Activated T-helper 17 cell treated with anti-CD3 and anti-CD28 coated beads, Interleukin-2, amount 50 U/mL, for 72 hours (primary cell): ENCODE measurements around the gene BPNT1. TPM values are rescaled to one million over a fixed set of nuclear protein-coding genes. Genes with fewer than 3 reads are reported as not detected.
A peak's percentile ranks its signal among the peaks of the same experiment; 100 is the strongest.
"Not testable (repeated sequence)": the region's sequence is repeated elsewhere in the genome, so short reads cannot be mapped to it uniquely, and the experiment has no call there.

ENCODE experiments used
- ATAC-seq: fragments of 150-1000 bp; cut with Tn5 transposase; replicated peaks from 2 replicates; pipeline ENCODE4 v1.10.0; 2021; ENCODE audit warnings: mild to moderate bottlenecking, moderate library complexity
- H3K27ac Mint-ChIP-seq: one replicate; pipeline ENCODE4 v1.8.0; 2022; ENCODE audit warnings: mixed read lengths
- H3K27me3 Mint-ChIP-seq: one replicate; pipeline ENCODE4 v1.8.0; 2022; ENCODE audit warnings: mixed read lengths
- H3K36me3 Mint-ChIP-seq: one replicate; pipeline ENCODE4 v1.8.0; 2022; ENCODE audit warnings: low read depth, mild to moderate bottlenecking, mixed read lengths
- H3K4me1 Mint-ChIP-seq: one replicate; pipeline ENCODE4 v1.8.0; 2022; ENCODE audit warnings: mixed read lengths
- H3K4me3 Mint-ChIP-seq: one replicate; pipeline ENCODE4 v1.8.0; 2022; ENCODE audit warnings: mild to moderate bottlenecking, mixed read lengths
- H3K9me3 Mint-ChIP-seq: one replicate; pipeline ENCODE4 v1.8.0; 2022; ENCODE audit warnings: mixed read lengths
- total RNA-seq, 2 donors: library from RNA; stranded (reverse); gene quantifications; one replicate each; pipeline ENCODE4 v1.2.3, GENCODE V29; 2022

The BPNT1 gene
- total RNA-seq, 2 donors from 2014 or later = 30.9 to 40.3 TPM

- Mint-ChIP-seq H3K27ac (no peak overlapping the region), H3K4me3 (no peak overlapping the region), H3K4me1 (peaks cover 9% of the 10 kb centered on the region), H3K36me3 (peaks cover 95% of the 10 kb centered on the region), H3K27me3 (no peaks in the 10 kb centered on the region), H3K9me3 (no peaks in the 10 kb centered on the region)
- no peak for ATAC-seq
Observed at GRCh38 chr1:220099826-220100225, 10.2 kb upstream of the BPNT1 start.

GRCh38 chr1:220094016-220094911 lies 4.7 kb upstream of the BPNT1 start, which contains the start of gene IARS2:
IARS2 (plus strand) TSS chr1:220094132; CDS start chr1:220094217, 85 bp downstream.
- Mint-ChIP-seq H3K27ac (peak within 1 kb of the TSS; percentile 50), H3K4me1 (peaks cover 9% of the 10 kb centered on the region), H3K9me3 (no peaks in the 10 kb centered on the region), H3K27me3 (no peaks in the 10 kb centered on the region), H3K36me3 (peaks cover 40% of the 10 kb centered on the region), H3K4me3 (peak within 1 kb of the TSS; percentile 72)
- ATAC-seq = peak; percentile 80

GRCh38 chr1:220093361-220094015 lies 3.9 kb upstream of the BPNT1 start:
- peak; percentile 1 for ATAC-seq
- Mint-ChIP-seq H3K9me3 (no peaks in the 10 kb centered on the region), H3K36me3 (peaks cover 35% of the 10 kb centered on the region), H3K27ac (peak overlapping the region; percentile 50), H3K4me3 (peak overlapping the region; percentile 72), H3K27me3 (no peaks in the 10 kb centered on the region), H3K4me1 (peaks cover 9% of the 10 kb centered on the region)

GRCh38 chr1:220092694-220093093 lies 3.1 kb upstream of the BPNT1 start:
- peaks cover 9% of the 10 kb centered on the region for H3K4me1 Mint-ChIP-seq

GRCh38 chr1:220086261-220086686 lies 3.3 kb downstream of the BPNT1 start:
- H3K36me3 Mint-ChIP-seq, ATAC-seq, H3K9me3 Mint-ChIP-seq, H3K4me3 Mint-ChIP-seq, H3K27ac Mint-ChIP-seq, H3K27me3 Mint-ChIP-seq, H3K4me1 Mint-ChIP-seq: not testable (repeated sequence)

More at GRCh38 chr1:220092694-220093093, 3.1 kb upstream of the BPNT1 start:
- peaks cover 27% of the 10 kb centered on the region for H3K36me3 Mint-ChIP-seq
- no peaks in the 10 kb centered on the region for H3K9me3 Mint-ChIP-seq
- H3K4me3 Mint-ChIP-seq = peak overlapping the region; percentile 72
- no peak overlapping the region for H3K27ac Mint-ChIP-seq
- H3K27me3 Mint-ChIP-seq = no peaks in the 10 kb centered on the region
- no peak for ATAC-seq

- no peaks in the 10 kb centered on the region for H3K27me3 Mint-ChIP-seq
- H3K4me3 Mint-ChIP-seq = no peak overlapping the region
- H3K4me1 Mint-ChIP-seq = no peaks in the 10 kb centered on the region
- no peak for ATAC-seq
- H3K36me3 Mint-ChIP-seq = peaks cover 17% of the 10 kb centered on the region
- no peaks in the 10 kb centered on the region for H3K9me3 Mint-ChIP-seq
- no peak overlapping the region for H3K27ac Mint-ChIP-seq
Observed at GRCh38 chr1:220084460-220084859, 5.1 kb downstream of the BPNT1 start.

- peaks cover 58% of the 10 kb centered on the region for H3K36me3 Mint-ChIP-seq
- no peaks in the 10 kb centered on the region for H3K4me1 Mint-ChIP-seq
- ATAC-seq = no peak
- no peaks in the 10 kb centered on the region for H3K9me3 Mint-ChIP-seq
- no peak overlapping the region for H3K27ac Mint-ChIP-seq
- H3K27me3 Mint-ChIP-seq = no peaks in the 10 kb centered on the region
- H3K4me3 Mint-ChIP-seq = no peak overlapping the region
Observed at GRCh38 chr1:220077887-220078286, 11.7 kb downstream of the BPNT1 start.

GRCh38 chr1:220076861-220077762 lies 12.5 kb downstream of the BPNT1 start:
- no peaks in the 10 kb centered on the region for H3K4me1 Mint-ChIP-seq
- no peaks in the 10 kb centered on the region for H3K9me3 Mint-ChIP-seq
- peaks cover 65% of the 10 kb centered on the region for H3K36me3 Mint-ChIP-seq
- H3K27me3 Mint-ChIP-seq = no peaks in the 10 kb centered on the region
- no peak for ATAC-seq
- no peak overlapping the region for H3K27ac Mint-ChIP-seq
- no peak overlapping the region for H3K4me3 Mint-ChIP-seq

- no peaks in the 10 kb centered on the region for H3K4me1 Mint-ChIP-seq
- no peak overlapping the region for H3K4me3 Mint-ChIP-seq
- no peak for ATAC-seq
- H3K27ac Mint-ChIP-seq = no peak overlapping the region
- peaks cover 76% of the 10 kb centered on the region for H3K36me3 Mint-ChIP-seq
- no peaks in the 10 kb centered on the region for H3K27me3 Mint-ChIP-seq
- no peaks in the 10 kb centered on the region for H3K9me3 Mint-ChIP-seq
Observed at GRCh38 chr1:220067269-220068204, 22.1 kb downstream of the BPNT1 start.

- Mint-ChIP-seq H3K36me3 (peaks cover 82% of the 10 kb centered on the region), H3K27ac (no peak overlapping the region), H3K27me3 (no peaks in the 10 kb centered on the region), H3K9me3 (no peaks in the 10 kb centered on the region), H3K4me3 (no peak overlapping the region), H3K4me1 (no peaks in the 10 kb centered on the region)
- ATAC-seq = no peak
Observed at GRCh38 chr1:220062629-220063028, 27.0 kb downstream of the BPNT1 start.

GRCh38 chr1:220060876-220061275 lies 28.7 kb downstream of the BPNT1 start:
- no peak overlapping the region for H3K27ac Mint-ChIP-seq
- H3K36me3 Mint-ChIP-seq = peaks cover 75% of the 10 kb centered on the region
- H3K4me3 Mint-ChIP-seq = no peak overlapping the region
- H3K9me3 Mint-ChIP-seq = no peaks in the 10 kb centered on the region
- H3K4me1 Mint-ChIP-seq = peaks cover 4% of the 10 kb centered on the region
- no peak for ATAC-seq
- H3K27me3 Mint-ChIP-seq = no peaks in the 10 kb centered on the region

- Mint-ChIP-seq H3K36me3 (peaks cover 38% of the 10 kb centered on the region), H3K4me3 (no peak overlapping the region), H3K27me3 (no peaks in the 10 kb centered on the region), H3K9me3 (no peaks in the 10 kb centered on the region), H3K4me1 (peaks cover 4% of the 10 kb centered on the region), H3K27ac (peak overlapping the region; percentile 43)
- no peak for ATAC-seq
Observed at GRCh38 chr1:220056374-220056773, 33.2 kb downstream of the BPNT1 start.
